Skin of body (tissue), 2 donors: ENCODE results near the gene BANK1. TPM values are rescaled to one million over a fixed set of nuclear protein-coding genes. Genes with fewer than 3 reads are reported as not detected.

Source experiments
- DNase-seq: peaks from one replicate; lab custom pipeline; 2025; lab: John Stamatoyannopoulos, UW
- total RNA-seq: library from RNA; depleted of rRNA; stranded (reverse); fragments of >200 nt; gene quantifications from one replicate; pipeline ENCODE4 v1.2.3, GENCODE V29; 2014

Gene BANK1, protein sequence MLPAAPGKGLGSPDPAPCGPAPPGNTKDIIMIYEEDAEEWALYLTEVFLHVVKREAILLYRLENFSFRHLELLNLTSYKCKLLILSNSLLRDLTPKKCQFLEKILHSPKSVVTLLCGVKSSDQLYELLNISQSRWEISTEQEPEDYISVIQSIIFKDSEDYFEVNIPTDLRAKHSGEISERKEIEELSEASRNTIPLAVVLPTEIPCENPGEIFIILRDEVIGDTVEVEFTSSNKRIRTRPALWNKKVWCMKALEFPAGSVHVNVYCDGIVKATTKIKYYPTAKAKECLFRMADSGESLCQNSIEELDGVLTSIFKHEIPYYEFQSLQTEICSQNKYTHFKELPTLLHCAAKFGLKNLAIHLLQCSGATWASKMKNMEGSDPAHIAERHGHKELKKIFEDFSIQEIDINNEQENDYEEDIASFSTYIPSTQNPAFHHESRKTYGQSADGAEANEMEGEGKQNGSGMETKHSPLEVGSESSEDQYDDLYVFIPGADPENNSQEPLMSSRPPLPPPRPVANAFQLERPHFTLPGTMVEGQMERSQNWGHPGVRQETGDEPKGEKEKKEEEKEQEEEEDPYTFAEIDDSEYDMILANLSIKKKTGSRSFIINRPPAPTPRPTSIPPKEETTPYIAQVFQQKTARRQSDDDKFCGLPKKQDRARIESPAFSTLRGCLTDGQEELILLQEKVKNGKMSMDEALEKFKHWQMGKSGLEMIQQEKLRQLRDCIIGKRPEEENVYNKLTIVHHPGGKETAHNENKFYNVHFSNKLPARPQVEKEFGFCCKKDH
- 1.8 TPM for total RNA-seq

DNA sequence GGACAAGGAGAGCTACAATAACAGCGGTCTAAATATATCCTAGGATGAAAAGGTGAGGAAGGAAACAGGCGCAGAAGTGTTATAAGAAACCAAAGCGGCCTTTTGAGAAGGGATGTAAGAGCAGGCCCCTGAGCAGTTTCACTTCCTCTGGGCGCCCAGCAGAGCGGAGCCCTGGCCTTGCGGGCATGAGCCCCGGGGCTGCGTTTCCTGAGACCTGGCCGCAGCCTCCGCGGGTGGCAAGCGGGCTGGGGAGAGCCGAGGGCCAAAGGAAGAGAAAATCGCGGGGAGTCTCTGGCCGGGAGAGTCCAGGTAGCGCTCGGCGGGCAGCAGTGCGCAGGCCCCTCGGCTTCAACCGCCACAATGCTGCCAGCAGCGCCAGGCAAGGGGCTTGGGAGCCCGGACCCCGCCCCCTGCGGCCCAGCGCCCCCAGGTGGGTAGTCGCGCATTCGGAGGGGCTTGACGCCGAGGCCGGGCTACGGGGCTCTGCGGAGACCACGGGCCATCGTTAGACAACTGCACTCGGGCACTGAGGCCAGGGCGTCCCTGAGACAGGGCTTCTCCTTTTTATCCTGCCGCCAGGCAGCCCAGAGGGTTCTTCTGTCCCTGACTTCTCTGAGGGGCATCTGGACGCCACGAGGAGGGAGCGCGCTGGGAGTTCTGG, at the start of gene BANK1:
Gene BANK1, plus strand, starts transcription at position 210 of the 661 bp plus-strand sequence. Its CDS starts 151 bp downstream, at position 361.
- no peak for DNase-seq

GRCh38 chr4:101753721-101754120, 36.8 kb upstream of the BANK1 start:
- no peak for DNase-seq

- no peak for DNase-seq
Measured at GRCh38 chr4:101756181-101756580, 34.3 kb upstream of the BANK1 start.

DNA sequence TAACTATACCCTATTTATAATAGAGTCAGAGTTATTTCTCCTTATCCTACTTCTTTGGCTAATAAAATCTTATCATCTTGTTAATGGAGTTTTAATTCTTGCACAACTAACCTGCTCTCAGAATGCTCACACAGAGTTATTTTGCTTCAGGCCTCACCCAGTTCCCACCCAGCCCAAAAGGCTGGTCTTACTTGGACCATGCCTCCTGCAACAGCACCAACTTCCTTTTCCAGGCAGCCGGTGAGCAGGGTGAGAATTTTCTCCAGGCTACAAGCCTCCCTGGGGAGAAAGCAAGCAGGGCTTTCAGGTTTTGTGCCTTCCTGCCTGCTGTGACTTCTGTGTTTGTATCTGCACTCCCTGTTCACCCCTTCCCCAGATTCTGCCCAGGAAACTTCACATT, 29.1 kb upstream of the BANK1 start:
- no peak for DNase-seq

DNA sequence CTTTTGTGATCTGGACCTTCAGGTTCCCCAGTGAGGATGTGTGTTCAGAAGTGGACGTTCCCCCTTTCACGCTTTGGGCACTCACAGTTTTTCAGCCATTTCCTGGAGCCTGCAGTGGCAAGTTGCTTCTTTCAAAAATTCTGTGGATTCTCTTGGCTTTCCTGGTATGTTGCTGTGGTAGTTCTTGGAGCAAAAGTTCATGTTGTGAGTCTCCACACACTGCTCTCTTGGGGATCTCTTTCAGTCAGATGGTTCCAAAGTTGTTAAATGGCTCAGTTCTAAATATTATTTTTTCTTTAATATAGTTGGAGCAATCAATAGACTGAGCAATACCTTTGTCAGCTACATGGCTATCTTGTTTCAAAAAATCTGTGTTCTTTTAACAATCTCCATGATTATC, 28.5 kb upstream of the BANK1 start:
- DNase-seq: no peak

GRCh38 chr4:101762534-101762933, 28.0 kb upstream of the BANK1 start:
- DNase-seq: no peak

- no peak for DNase-seq
Measured at GRCh38 chr4:101763576-101763975, 27.0 kb upstream of the BANK1 start.

- DNase-seq: no peak
Measured at GRCh38 chr4:101774807-101775206, 15.7 kb upstream of the BANK1 start.

DNA sequence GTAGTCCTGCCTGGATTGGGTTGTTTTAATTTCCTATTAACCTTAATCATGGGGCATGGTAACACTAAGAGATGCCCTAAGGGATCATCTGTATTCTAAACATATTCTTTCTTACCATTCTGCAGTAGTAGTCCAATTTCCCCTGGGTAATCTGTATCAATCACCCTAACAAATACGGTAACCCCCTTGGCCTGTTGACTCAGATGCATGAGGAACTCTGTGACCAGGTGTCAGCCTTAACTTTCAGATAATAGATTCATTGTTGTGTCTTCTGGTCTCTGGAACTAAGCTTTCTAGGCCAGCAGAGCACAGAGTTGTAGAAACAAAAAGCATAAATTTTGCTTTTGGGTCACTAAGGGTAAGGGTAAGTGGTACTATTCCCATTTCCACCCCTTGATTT, 13.1 kb upstream of the BANK1 start:
- DNase-seq: no peak

DNA sequence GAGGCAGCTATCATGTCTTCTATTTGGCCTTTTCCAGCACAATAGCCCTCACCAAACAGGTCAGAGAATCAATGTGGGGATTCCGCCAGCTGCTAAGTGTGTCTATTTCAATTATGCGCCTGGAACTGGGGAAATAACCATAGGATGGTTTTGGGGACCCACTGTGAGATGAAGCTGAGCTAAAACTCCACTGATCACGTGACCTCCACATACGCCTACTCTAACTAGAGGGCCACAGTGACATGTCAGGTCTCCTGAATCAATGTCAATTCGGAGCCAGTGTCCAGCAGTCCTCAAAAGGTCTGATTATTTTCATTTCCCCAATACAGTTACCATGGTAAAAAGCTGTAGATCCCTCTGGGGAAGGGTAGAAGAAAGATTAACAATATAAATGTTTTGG, 10.2 kb upstream of the BANK1 start:
- no peak for DNase-seq

DNA sequence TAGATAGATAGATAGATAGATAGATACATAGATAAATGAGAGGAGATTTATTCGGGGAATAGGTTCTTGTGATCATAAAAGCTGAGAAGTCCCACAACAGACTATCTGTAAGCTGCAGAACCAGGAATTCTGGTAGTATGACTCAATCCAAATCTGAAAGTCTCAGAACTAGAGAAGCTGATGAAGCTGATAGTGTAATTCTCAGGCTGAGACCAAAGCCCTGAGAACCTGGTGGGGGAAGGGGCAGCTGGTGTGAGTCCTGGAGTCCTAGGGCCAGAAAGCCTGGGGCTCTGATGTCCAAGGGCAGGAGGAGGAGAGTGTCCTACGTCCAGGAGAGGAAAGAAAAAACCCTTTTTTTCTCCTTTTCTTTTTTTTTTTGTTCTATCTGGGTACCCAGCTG, 8.0 kb upstream of the BANK1 start:
- no peak for DNase-seq

DNA sequence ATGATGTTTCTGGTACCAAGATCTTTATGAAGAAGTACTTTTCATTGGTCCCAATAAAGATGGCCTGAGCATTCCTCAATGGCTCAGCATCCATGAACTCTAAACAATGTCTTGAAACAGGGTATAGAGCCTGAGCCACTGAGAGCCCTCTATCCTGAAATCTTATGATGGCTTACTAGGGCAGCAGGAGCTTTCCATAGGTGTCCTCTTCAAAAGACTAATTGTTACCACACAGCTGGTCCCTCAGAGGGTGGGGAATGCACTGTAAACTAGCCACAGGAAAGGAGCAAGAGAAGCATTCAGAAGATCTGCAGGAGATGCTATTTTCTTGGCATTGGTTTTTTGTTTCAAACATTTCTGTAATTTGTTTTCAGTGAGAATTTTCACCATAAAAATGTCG, 5.6 kb upstream of the BANK1 start:
- no peak for DNase-seq

GRCh38 chr4:101785486-101785885, 5.0 kb upstream of the BANK1 start:
- no peak for DNase-seq

DNA sequence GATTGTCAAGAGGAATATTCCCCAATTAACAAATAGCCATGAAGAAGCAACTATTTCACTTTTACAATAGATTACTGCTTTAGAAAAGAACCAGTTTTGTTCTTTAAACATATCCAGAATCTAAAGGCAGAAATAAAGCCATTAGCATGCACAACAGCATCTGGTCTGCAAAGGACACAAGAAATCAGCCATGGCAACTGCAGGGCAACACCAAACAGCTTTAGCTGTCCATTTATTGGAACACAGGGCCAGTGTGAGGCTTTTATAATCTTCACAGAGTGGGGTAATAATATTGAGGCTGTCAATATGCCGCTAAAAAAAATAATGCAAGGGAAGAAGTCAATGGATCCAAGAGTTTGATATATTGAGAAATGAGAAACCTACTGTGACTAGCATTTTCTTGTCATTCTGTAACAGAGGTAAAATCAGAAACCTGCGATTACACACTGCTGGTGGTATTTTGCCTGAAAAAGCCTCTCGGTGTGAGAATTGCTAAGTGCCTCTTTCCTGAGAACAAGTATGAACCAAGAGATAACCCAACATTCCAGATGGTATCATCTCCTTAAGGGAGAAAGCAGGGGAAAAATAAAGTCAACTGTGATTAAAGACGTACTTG, 2.7 kb upstream of the BANK1 start:
- no peak for DNase-seq

GRCh38 chr4:101791182-101791558, 640 bp downstream of the BANK1 start:
- no peak for DNase-seq

GRCh38 chr4:101792056-101792590, 1.6 kb downstream of the BANK1 start:
- DNase-seq: no peak

GRCh38 chr4:101793397-101793796, 2.9 kb downstream of the BANK1 start:
- no peak for DNase-seq

DNA sequence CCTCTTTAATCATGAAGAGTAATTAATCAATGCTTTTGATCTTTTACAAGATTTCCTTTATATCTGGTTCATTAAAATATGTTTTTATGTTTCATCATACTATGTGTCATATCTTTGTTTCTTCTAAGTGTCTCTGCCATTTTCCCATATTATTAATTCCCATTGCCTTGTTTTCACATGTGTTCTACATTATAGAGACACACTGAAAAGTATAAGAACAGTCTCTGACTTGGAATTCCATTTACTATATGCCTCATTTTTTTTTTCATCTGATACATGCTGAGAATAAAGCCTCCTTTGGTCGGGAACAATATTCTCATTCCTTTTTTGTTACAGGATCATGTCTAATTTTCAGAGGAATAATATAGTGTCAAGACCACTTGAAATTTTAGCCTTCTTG, 4.3 kb downstream of the BANK1 start:
- DNase-seq: no peak

DNA sequence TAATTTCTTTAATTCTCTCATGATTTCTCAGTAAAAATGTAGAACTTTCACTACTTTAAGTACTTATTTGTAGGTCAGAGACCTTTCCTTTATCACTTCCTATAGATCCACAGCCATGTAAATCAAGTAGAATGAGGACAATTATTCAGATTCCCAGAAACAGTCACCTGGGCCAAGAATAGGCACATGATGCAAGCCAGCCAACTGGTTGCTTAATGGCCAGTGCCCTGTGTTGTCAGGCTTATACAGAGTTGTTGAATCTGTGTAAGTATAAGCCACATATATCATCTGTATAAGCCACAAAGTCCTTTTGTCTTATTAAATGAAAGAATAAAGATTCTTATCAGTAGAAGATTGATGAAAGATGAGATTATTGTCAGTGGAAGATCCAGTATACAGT, 5.2 kb downstream of the BANK1 start:
- no peak for DNase-seq

- no peak for DNase-seq
Measured at GRCh38 chr4:101801958-101802357, 11.4 kb downstream of the BANK1 start.

DNA sequence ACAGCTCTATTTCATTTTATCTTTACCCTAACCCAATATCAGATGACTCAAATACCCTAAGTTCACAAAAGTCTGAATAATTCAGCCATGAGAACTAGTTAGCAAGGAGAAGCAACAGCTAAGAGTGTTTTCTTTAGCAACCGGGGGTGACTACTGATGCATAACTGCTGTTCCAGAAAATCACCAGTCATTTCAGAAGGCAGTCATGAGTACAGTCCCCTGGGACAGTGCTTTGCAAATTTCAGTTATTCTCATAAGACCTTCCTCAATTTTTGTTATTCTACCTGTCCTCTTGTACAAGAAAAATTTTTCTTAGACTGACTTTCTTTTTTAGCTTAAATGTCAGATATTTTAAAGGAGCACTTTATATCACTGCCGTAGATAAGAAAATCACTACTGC, 16.4 kb downstream of the BANK1 start:
- DNase-seq: no peak

- no peak for DNase-seq
Measured at GRCh38 chr4:101807351-101807750, 16.8 kb downstream of the BANK1 start.
